Embryonic facial prominence (tissue), 1 donor: ENCODE data around the gene ODAD3.
"Not testable (repeated sequence)": the region's sequence is repeated elsewhere in the genome, so short reads cannot be mapped to it uniquely, and the experiment has no call there.

ENCODE experiments used
- DNase-seq: peaks from one replicate; pipeline ENCODE4 v3.0.0-alpha.2; 2016; ENCODE audit errors: extremely low spot score

The ODAD3 gene

GRCh38 chr19:11435057-11435832 lies at the start of gene ODAD3, which contains the start of gene PRKCSH:
Gene ODAD3 (minus strand): TSS chr19:11435121. CDS start chr19:11435016, 105 bp downstream.
Gene PRKCSH (plus strand): TSS chr19:11435635. CDS start chr19:11436118, 483 bp downstream.
- peak; percentile 99 for DNase-seq

- no peak for DNase-seq
Observed at GRCh38 chr19:11483366-11484111, 48.6 kb upstream of the ODAD3 start.

GRCh38 chr19:11482384-11483050 lies 47.6 kb upstream of the ODAD3 start:
- no peak for DNase-seq

GRCh38 chr19:11481534-11482383 lies 46.8 kb upstream of the ODAD3 start:
- DNase-seq = no peak

- DNase-seq = no peak
Observed at GRCh38 chr19:11480715-11481533, 46.0 kb upstream of the ODAD3 start, which contains the start of gene ELAVL3. Gene ELAVL3 (minus strand): TSS chr19:11481046. CDS start chr19:11480608, 438 bp downstream.

- DNase-seq = no peak
Observed at GRCh38 chr19:11479898-11480714, 45.2 kb upstream of the ODAD3 start.

GRCh38 chr19:11479090-11479897 lies 44.4 kb upstream of the ODAD3 start:
- DNase-seq = no peak

GRCh38 chr19:11478167-11479089 lies 43.5 kb upstream of the ODAD3 start:
- no peak for DNase-seq

- DNase-seq = no peak
Observed at GRCh38 chr19:11475861-11476260, 40.9 kb upstream of the ODAD3 start.

- DNase-seq = not testable (repeated sequence)
Observed at GRCh38 chr19:11475343-11475742, 40.4 kb upstream of the ODAD3 start.

GRCh38 chr19:11473725-11474124 lies 38.8 kb upstream of the ODAD3 start:
- no peak for DNase-seq

GRCh38 chr19:11468266-11468845 lies 33.4 kb upstream of the ODAD3 start:
- not testable (repeated sequence) for DNase-seq

- DNase-seq = no peak
Observed at GRCh38 chr19:11465600-11465999, 30.7 kb upstream of the ODAD3 start.

- no peak for DNase-seq
Observed at GRCh38 chr19:11464333-11465265, 29.7 kb upstream of the ODAD3 start.

GRCh38 chr19:11463391-11463790 lies 28.5 kb upstream of the ODAD3 start:
- DNase-seq = no peak

- DNase-seq = no peak
Observed at GRCh38 chr19:11461453-11461852, 26.5 kb upstream of the ODAD3 start.
